Keratinocyte (primary cell): ENCODE results near the gene ERC2. TPM values are rescaled to one million over a fixed set of nuclear protein-coding genes. Genes with fewer than 3 reads are reported as not detected.
A peak's percentile ranks its signal among the peaks of the same experiment; 100 is the strongest.

Experiments
- DNase-seq: peaks from one replicate; pipeline ENCODE4 v3.0.0-alpha.2; 2011; ENCODE audit warnings: low read depth, missing footprints, low spot score
- FAIRE-seq: peaks from 2 replicates; lab custom pipeline; 2011; peaks lifted over from hg19 to GRCh38; lab: Jason Lieb, UNC
- H2AFZ ChIP-seq: 2 replicates; pipeline ENCODE4 v1.6.0; 2012; ENCODE audit warnings: low read length, control low read depth, inconsistent platforms; ENCODE audit not compliant: control insufficient read depth
- H3K27ac ChIP-seq: 2 replicates; pipeline ENCODE4 v1.5.1; 2011; ENCODE audit warnings: low read length; ENCODE audit not compliant: control insufficient read depth, insufficient read depth
- H3K27me3 ChIP-seq: 3 replicates; pipeline ENCODE4 v1.6.0; 2011; ENCODE audit warnings: low read length; ENCODE audit not compliant: control insufficient read depth, insufficient read depth; ENCODE audit errors: extremely low read depth
- H3K36me3 ChIP-seq, 2 experiments: 2 replicates in 1 of 2; 3 replicates in 1 of 2; pipeline ENCODE4 v1.5.1; 2011; ENCODE audit warnings: low read length in 2 of 2, mild to moderate bottlenecking in 1 of 2; ENCODE audit not compliant: control insufficient read depth in 2 of 2, insufficient read depth in 2 of 2; ENCODE audit errors: extremely low read depth in 1 of 2
- H3K4me1 ChIP-seq: 3 replicates; pipeline ENCODE4 v1.5.1; 2011; ENCODE audit warnings: low read length; ENCODE audit not compliant: control insufficient read depth, insufficient read depth; ENCODE audit errors: extremely low read depth
- H3K4me2 ChIP-seq: 3 replicates; pipeline ENCODE4 v1.6.0; 2011; ENCODE audit warnings: low read depth, low read length; ENCODE audit not compliant: control insufficient read depth, insufficient read depth; ENCODE audit errors: extremely low read depth
- H3K4me3 ChIP-seq, 3 experiments: fragments of 200-600 bp in 1 of 3; sonication (generic) in 1 of 3; 2 replicates in 2 of 3; 3 replicates in 1 of 3; pipeline ENCODE4 v1.5.1; 2011 to 2016; ENCODE audit warnings: low read length in 3 of 3, mild to moderate bottlenecking in 3 of 3, control low read depth in 2 of 3, inconsistent platforms in 1 of 3, low read depth in 1 of 3, mixed read lengths in 1 of 3, mixed run types in 1 of 3, moderate library complexity in 1 of 3; ENCODE audit not compliant: control insufficient read depth in 2 of 3, insufficient read depth in 2 of 3; ENCODE audit errors: extremely low read depth in 1 of 3
- H3K79me2 ChIP-seq: 2 replicates; pipeline ENCODE4 v1.6.0; 2012; ENCODE audit warnings: low read length; ENCODE audit not compliant: control insufficient read depth, insufficient read depth
- H3K9ac ChIP-seq: 3 replicates; pipeline ENCODE4 v1.6.0; 2011; ENCODE audit warnings: low read length; ENCODE audit not compliant: control insufficient read depth, insufficient read depth; ENCODE audit errors: extremely low read depth
- H3K9me1 ChIP-seq: 3 replicates; pipeline ENCODE4 v1.6.0; 2011; ENCODE audit warnings: low read length; ENCODE audit not compliant: control insufficient read depth, insufficient read depth; ENCODE audit errors: extremely low read depth
- H3K9me3 ChIP-seq: 2 replicates; pipeline ENCODE4 v1.5.1; 2012; ENCODE audit warnings: low read depth, low read length; ENCODE audit not compliant: control insufficient read depth
- H4K20me1 ChIP-seq: 3 replicates; pipeline ENCODE4 v1.6.0; 2011; ENCODE audit warnings: low read length; ENCODE audit not compliant: control insufficient read depth, insufficient read depth; ENCODE audit errors: extremely low read depth
- CTCF ChIP-seq, 3 experiments: IDR thresholded peaks in 1 of 3; conservative IDR thresholded peaks in 1 of 3; optimal IDR thresholded peaks in 1 of 3; 2 replicates in 2 of 3; 3 replicates in 1 of 3; pipeline versions ENCODE3 to v1.5.1; 2011; ENCODE audit warnings: low read length in 3 of 3, mild to moderate bottlenecking in 3 of 3, moderate library complexity in 2 of 3, control low read depth in 1 of 3, inconsistent platforms in 1 of 3; ENCODE audit not compliant: insufficient read depth in 2 of 3; ENCODE audit errors: extremely low read depth in 1 of 3
- EZH2 ChIP-seq: IDR thresholded peaks from one replicate; pipeline ENCODE4 v1.6.1; 2012; ENCODE audit warnings: inconsistent platforms, mild to moderate bottlenecking, low read length, moderate library complexity
- dilution Hi-C: fragments of 300-500 bp; cut with MboI; formaldehyde crosslinking; loops from one replicate; pipeline ENCODE4 v1.7.0; 2020; ENCODE audit warnings: low sequenced_read_pairs; ENCODE audit not compliant: extremely low pct_ligation_motif_present
- polyA plus RNA-seq, 5 experiments: library from polyadenylated mRNA; depleted of rRNA in 3 of 5; stranded (reverse) in 3 of 5; stranded (forward) in 1 of 5; unstranded in 1 of 5; fragments of >200 nt; gene quantifications; 1 replicate in 1 of 5; 2 replicates in 3 of 5; 3 replicates in 1 of 5; pipeline versions ENCODE4 v1.2.1 to v1.2.3, GENCODE V29; 2011 to 2012; ENCODE audit warnings: missing spikeins in 2 of 5, low read depth in 1 of 5, low replicate concordance in 1 of 5

ERC2 gene
- polyA plus RNA-seq, 1 donor (not counting 4 experiments of a cell fraction or from before 2014, with no cell fraction given), result 0.08 TPM

GRCh38 chr3:55486101-55486856 is 982.0 kb downstream of the ERC2 start:
- peak overlapping the region; percentile 81 for H3K9ac ChIP-seq
- no peaks in the 10 kb centered on the region for H3K9me3 ChIP-seq
- FAIRE-seq (peak; percentile 73), DNase-seq (no peak)
- H3K4me1 ChIP-seq, result peaks cover 48% of the 10 kb centered on the region
- no peaks in the 10 kb centered on the region for H3K36me3 ChIP-seq
- peak overlapping the region; percentile 78 for H2AFZ ChIP-seq
- peak overlapping the region; percentile 85 for H3K4me2 ChIP-seq
- peaks cover 2% of the 10 kb centered on the region for H3K9me1 ChIP-seq
- peak overlapping the region; percentile 56 for H3K27ac ChIP-seq
- no peaks in the 10 kb centered on the region for H4K20me1 ChIP-seq
- H3K79me2 ChIP-seq, result peaks cover 59% of the 10 kb centered on the region
- peak overlapping the region; percentile 48 to 89 (median 87) for H3K4me3 ChIP-seq
- TF ChIP-seq EZH2 (no peak), CTCF (optimal IDR thresholded peaks at IDR 0.05 in 1 of 3, IDR thresholded peaks at IDR 0.05 in 1 of 3, conservative IDR thresholded peaks at IDR 0.05 in 1 of 3; ENCODE audit: extremely low read depth in 1 of 3, insufficient read depth in 2 of 3, low read length in 3 of 3) (no peak)
- H3K27me3 ChIP-seq, result no peaks in the 10 kb centered on the region
- dilution Hi-C loops, result loop anchor here (25.0 kb wide), 2 partner anchors 251 to 401 kb away; no protein-coding TSS in a partner anchor

GRCh38 chr3:55484801-55485791 is 983.2 kb downstream of the ERC2 start:
- Histone ChIP-seq H4K20me1 (no peaks in the 10 kb centered on the region), H3K4me2 (peak overlapping the region; percentile 85), H3K27ac (peak overlapping the region; percentile 56), H2AFZ (peak overlapping the region; percentile 93), H3K79me2 (peaks cover 69% of the 10 kb centered on the region), H3K9me1 (peaks cover 1% of the 10 kb centered on the region), H3K36me3 (no peaks in the 10 kb centered on the region), H3K9me3 (no peaks in the 10 kb centered on the region), H3K4me1 (peaks cover 44% of the 10 kb centered on the region), H3K9ac (peak overlapping the region; percentile 81), H3K27me3 (no peaks in the 10 kb centered on the region), H3K4me3 (peak overlapping the region; percentile 48 to 89 (median 87))
- dilution Hi-C loops, result loop anchor here (25.0 kb wide), 2 partner anchors 252 to 402 kb away; no protein-coding TSS in a partner anchor
- no peak for FAIRE-seq
- TF ChIP-seq CTCF (optimal IDR thresholded peaks at IDR 0.05 in 1 of 3, IDR thresholded peaks at IDR 0.05 in 1 of 3, conservative IDR thresholded peaks at IDR 0.05 in 1 of 3; ENCODE audit: extremely low read depth in 1 of 3, insufficient read depth in 2 of 3, low read length in 3 of 3) (peak in 2 of 3 experiments; percentile 20 to 85), EZH2 (no peak)
- no peak for DNase-seq
